CD1c-positive myeloid dendritic cell (primary cell): Measurements from ENCODE around the gene FOXK2.
"Not testable (repeated sequence)": the region's sequence is repeated elsewhere in the genome, so short reads cannot be mapped to it uniquely, and the experiment has no call there.

ENCODE experiments used
- DNase-seq: peaks from one replicate; pipeline ENCODE4 v3.0.0-alpha.2; 2016; ENCODE audit errors: extremely low spot score

Gene FOXK2

GRCh38 chr17:82563745-82564144 is 44.2 kb downstream of the FOXK2 start:
- DNase-seq: not testable (repeated sequence)

GRCh38 chr17:82564241-82564640 is 44.7 kb downstream of the FOXK2 start:
- no peak for DNase-seq

GRCh38 chr17:82565551-82565950 is 46.0 kb downstream of the FOXK2 start:
- no peak for DNase-seq

GRCh38 chr17:82566129-82566960 is 46.8 kb downstream of the FOXK2 start:
- DNase-seq: no peak

- DNase-seq: no peak
Observed at GRCh38 chr17:82567286-82567685, 47.8 kb downstream of the FOXK2 start.

GRCh38 chr17:82568997-82569393 is 49.5 kb downstream of the FOXK2 start:
- no peak for DNase-seq

GRCh38 chr17:82569621-82570020 is 50.1 kb downstream of the FOXK2 start:
- no peak for DNase-seq

- no peak for DNase-seq
Observed at GRCh38 chr17:82570277-82570676, 50.7 kb downstream of the FOXK2 start.

GRCh38 chr17:82571855-82572254 is 52.3 kb downstream of the FOXK2 start:
- no peak for DNase-seq

GRCh38 chr17:82574041-82574440 is 54.5 kb downstream of the FOXK2 start:
- DNase-seq: no peak

GRCh38 chr17:82575581-82576221 is 56.2 kb downstream of the FOXK2 start:
- not testable (repeated sequence) for DNase-seq

- DNase-seq: no peak
Observed at GRCh38 chr17:82577300-82577699, 57.8 kb downstream of the FOXK2 start.

GRCh38 chr17:82579969-82580368 is 60.4 kb downstream of the FOXK2 start:
- DNase-seq: peak; percentile 18

GRCh38 chr17:82582213-82582612 is 62.7 kb downstream of the FOXK2 start:
- peak; percentile 75 for DNase-seq

GRCh38 chr17:82582709-82583108 is 63.2 kb downstream of the FOXK2 start:
- no peak for DNase-seq

GRCh38 chr17:82583720-82584234 is 64.2 kb downstream of the FOXK2 start:
- peak; percentile 81 for DNase-seq

- not testable (repeated sequence) for DNase-seq
Observed at GRCh38 chr17:82585935-82586575, 66.5 kb downstream of the FOXK2 start.

- no peak for DNase-seq
Observed at GRCh38 chr17:82586576-82587233, 67.2 kb downstream of the FOXK2 start.

- peak; percentile 77 for DNase-seq
Observed at GRCh38 chr17:82587234-82588086, 67.9 kb downstream of the FOXK2 start.

- no peak for DNase-seq
Observed at GRCh38 chr17:82588266-82589175, 69.0 kb downstream of the FOXK2 start.
